ENCODE data around the gene CDKL5. TPM values are rescaled to one million over a fixed set of nuclear protein-coding genes. Genes with fewer than 3 reads are reported as not detected.
A peak's percentile ranks its signal among the peaks of the same experiment; 100 is the strongest.

The CDKL5 gene
- total RNA-seq, 1 donor, result 6.5 TPM

DNA sequence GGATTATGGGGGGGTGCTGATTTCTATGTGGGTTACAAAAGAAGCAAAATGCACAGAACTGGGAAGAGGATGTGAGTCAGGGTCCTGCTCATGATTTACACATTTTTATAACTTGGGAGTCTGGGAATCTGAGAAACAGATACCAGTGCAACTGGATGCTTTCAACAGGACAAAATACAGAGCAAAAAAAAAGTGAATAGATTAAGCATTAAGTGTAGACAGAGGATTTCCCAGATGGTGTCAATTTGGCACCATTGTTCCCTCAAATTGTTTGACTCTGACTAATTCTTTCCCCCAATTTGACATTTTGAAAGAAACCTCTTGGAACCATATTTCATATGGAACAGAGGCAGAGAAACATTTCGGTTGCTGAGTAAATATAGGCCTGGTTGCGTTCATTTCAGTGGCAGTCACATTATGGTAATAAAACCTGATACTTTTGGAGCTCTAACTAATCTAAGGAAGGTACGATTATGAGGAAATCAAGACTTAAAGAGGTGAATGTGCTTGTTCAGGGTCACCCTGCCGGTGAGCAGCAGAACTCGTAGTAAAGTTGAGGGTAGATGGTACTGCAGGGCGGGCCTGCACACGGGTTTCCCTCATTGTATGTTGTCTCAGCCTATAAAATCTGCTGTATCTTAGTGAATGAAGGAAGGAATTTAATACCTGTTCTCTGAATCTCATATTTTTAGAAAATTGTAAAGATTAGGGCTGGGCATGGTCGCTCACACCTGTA lies 18.7 kb upstream of the CDKL5 start:
- no peak overlapping the region for H3K4me3 ChIP-seq (ENCODE audit: low read depth, low read length)
- no peak for DNase-seq (ENCODE audit: low read depth)
- TF ChIP-seq, protein P1, sequence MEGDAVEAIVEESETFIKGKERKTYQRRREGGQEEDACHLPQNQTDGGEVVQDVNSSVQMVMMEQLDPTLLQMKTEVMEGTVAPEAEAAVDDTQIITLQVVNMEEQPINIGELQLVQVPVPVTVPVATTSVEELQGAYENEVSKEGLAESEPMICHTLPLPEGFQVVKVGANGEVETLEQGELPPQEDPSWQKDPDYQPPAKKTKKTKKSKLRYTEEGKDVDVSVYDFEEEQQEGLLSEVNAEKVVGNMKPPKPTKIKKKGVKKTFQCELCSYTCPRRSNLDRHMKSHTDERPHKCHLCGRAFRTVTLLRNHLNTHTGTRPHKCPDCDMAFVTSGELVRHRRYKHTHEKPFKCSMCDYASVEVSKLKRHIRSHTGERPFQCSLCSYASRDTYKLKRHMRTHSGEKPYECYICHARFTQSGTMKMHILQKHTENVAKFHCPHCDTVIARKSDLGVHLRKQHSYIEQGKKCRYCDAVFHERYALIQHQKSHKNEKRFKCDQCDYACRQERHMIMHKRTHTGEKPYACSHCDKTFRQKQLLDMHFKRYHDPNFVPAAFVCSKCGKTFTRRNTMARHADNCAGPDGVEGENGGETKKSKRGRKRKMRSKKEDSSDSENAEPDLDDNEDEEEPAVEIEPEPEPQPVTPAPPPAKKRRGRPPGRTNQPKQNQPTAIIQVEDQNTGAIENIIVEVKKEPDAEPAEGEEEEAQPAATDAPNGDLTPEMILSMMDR (IDR thresholded peaks at IDR 0.05; ENCODE audit: insufficient read depth, low read depth, low read length), result no peak

DNA sequence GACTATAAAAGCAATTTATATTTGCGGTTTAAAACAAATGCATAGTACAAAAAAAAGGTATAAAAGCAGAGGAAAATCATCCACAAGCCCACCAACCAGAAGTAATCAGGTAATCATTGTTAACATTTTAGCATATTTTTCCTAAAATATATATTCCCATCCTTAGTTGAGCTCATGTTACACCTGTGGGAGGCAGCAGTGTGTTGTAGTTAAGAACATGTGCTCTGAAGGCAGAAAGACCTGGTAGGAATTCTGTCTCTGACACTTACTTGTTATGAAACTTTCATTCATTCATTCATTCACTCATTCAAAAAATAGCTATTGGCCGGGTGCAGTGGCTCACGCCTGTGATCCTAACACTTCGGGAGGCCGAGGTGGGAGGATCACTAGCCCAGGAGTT lies 15.4 kb upstream of the CDKL5 start:
- no peak overlapping the region for H3K4me3 ChIP-seq (ENCODE audit: low read depth, low read length)
- peak; percentile 30 for DNase-seq (ENCODE audit: low read depth)
- TF ChIP-seq, protein P1 (IDR thresholded peaks at IDR 0.05; ENCODE audit: insufficient read depth, low read depth, low read length), result peak; percentile 31

DNA sequence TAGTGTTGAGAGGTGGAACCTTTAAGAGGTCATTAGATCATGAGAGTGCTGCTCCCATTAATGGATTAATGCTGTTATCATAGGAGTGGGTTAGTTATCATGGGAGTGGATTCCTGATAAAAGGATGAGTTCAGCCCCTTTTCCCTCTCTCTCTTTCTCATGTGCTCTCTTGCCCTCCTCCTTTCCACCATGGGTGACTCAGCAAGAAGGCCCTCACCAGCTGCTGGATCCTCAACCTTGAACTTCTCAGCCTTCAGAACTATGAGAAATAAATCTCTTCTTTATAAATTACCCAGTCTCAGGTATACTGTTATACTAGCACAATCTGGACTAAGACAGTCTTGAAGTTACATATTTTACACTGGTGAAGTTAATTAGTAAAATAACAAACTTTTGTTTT lies 10.0 kb upstream of the CDKL5 start:
- DNase-seq (ENCODE audit: low read depth), result no peak
- TF ChIP-seq, protein P1 (IDR thresholded peaks at IDR 0.05; ENCODE audit: insufficient read depth, low read depth, low read length), result no peak
- no peak overlapping the region for H3K4me3 ChIP-seq (ENCODE audit: low read depth, low read length)

DNA sequence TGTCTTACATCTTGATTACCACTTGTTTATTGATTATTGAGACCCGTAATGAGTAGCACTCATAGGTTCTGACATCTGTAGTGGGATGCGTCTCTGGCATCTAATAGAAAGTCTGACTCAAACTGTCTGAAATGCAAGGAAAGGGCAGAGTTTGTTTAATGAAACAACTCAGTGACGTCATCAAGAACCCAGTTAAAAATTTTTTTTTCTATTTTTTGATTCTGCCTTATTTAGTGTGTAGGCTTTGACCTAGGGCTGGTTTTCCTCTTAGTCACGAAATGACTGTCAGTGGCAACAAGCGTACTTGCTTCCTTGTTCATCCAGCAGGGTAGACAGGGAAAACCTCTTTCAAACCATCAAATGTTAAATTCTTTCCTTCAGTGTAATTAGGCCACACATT lies 3.1 kb upstream of the CDKL5 start:
- H3K4me3 ChIP-seq (ENCODE audit: low read depth, low read length), result no peak overlapping the region
- peak; percentile 65 for DNase-seq (ENCODE audit: low read depth)
- TF ChIP-seq, protein P1 (IDR thresholded peaks at IDR 0.05; ENCODE audit: insufficient read depth, low read depth, low read length), result no peak

DNA sequence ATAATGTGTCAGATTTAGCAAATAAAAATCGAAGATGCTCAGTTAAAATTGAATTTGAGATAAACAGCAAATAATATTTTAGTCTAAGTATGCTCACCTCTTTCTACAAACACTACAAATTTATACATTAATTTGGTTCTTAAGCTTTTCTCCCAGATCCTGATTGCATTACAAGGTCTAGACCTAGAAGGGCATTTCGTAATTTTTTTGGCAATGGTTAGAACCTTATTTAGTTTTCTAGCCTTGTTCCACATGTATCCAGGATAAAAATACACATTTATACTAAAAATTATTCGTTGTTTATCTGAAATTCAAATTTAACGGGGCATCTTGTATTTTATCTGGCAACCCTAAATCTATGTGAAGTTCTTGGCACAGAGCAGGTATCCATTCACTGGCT lies 2.5 kb upstream of the CDKL5 start:
- no peak overlapping the region for H3K4me3 ChIP-seq (ENCODE audit: low read depth, low read length)
- TF ChIP-seq, protein P1 (IDR thresholded peaks at IDR 0.05; ENCODE audit: insufficient read depth, low read depth, low read length), result no peak
- peak; percentile 5 for DNase-seq (ENCODE audit: low read depth)

DNA sequence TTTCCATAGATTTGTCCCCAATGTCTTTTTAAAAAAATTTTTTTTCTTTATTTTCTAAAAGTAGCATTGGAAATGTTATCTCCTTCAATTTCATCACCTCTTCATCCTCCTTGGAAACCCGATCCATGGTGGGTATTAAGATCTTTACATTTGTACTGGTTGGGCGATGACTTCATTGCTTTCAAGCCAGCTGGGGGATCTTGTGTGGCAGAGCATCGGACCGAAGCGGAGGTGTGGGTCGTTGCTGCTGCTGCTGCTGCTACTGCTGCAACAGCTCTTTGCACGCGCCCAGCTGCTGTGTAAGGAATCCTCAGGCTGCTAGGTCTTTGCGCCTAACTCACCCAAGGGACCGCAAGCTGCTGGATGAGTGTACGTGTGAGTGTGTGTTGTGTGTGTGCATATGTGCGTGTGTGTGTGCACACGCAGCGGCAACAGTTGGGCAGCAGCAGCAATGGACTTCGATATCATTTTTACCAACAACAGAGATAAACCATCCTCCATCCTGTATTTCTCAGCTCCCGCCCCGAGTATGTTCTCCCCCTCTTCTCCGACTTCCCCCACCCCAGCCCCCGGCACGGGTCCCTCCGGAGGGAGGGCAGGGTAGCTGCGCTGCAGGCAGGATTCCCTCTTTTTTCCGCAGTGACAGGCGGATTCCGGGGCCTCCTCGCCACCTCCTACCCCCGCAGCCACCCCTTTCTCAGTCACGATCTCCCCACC lies 768 bp upstream of the CDKL5 start:
- peak; percentile 13 for DNase-seq (ENCODE audit: low read depth)
- H3K4me3 ChIP-seq (ENCODE audit: low read depth, low read length), result peak overlapping the region; percentile 65
- TF ChIP-seq, protein P1 (IDR thresholded peaks at IDR 0.05; ENCODE audit: insufficient read depth, low read depth, low read length), result no peak
